Ascending aorta (tissue), 2 donors: ENCODE measurements around the gene BRF1. TPM values are rescaled to one million over a fixed set of nuclear protein-coding genes. Genes with fewer than 3 reads are reported as not detected.

Source experiments
- DNase-seq, 2 donors: peaks; one replicate each; pipeline ENCODE4 v3.0.0-alpha.2; 2019; ENCODE audit warnings: low spot score in 2 of 2
- H3K27ac ChIP-seq, 2 donors: fragments of 200-600 bp; sonication (generic); one replicate each; pipeline ENCODE4 v1.5.1; 2016 to 2017; ENCODE audit warnings: mild to moderate bottlenecking in 1 of 2
- H3K27me3 ChIP-seq: fragments of 200-600 bp; sonication (generic); one replicate; pipeline ENCODE4 v1.5.1; 2017
- H3K36me3 ChIP-seq, 2 donors: fragments of 200-600 bp; sonication (generic); one replicate each; pipeline ENCODE4 v1.5.1; 2016
- H3K4me1 ChIP-seq, 2 donors: fragments of 200-600 bp; sonication (generic); one replicate each; pipeline ENCODE4 v1.5.1; 2016 to 2017; ENCODE audit warnings: mild to moderate bottlenecking in 1 of 2
- H3K4me3 ChIP-seq, 2 donors: fragments of 200-600 bp; sonication (generic); one replicate each; pipeline ENCODE4 v1.5.1; 2016 to 2017; ENCODE audit warnings: mild to moderate bottlenecking in 1 of 2
- H3K9me3 ChIP-seq, 2 donors: fragments of 200-600 bp; sonication (generic); one replicate each; pipeline ENCODE4 v1.5.1; 2016
- intact Hi-C: fragments of 100-400 bp; cut with DNase I; formaldehyde crosslinking; loops from one replicate; pipeline ENCODE4 v1.15.1; 2023
- total RNA-seq: library from RNA; depleted of rRNA; stranded (reverse); fragments of >200 nt; gene quantifications from one replicate; pipeline ENCODE4 v1.1.0, GENCODE V29; 2016
- TF ChIP-seq, protein P1 (sequence below), 3 experiments: fragments of 200-600 bp in 2 of 3; fragments of 450-650 bp in 1 of 3; sonication (generic) in 2 of 3; IDR thresholded peaks; one replicate each; pipeline ENCODE4 v1.5.1; 2016 to 2019; ENCODE audit warnings: antibody characterized with exemption in 3 of 3, mild to moderate bottlenecking in 1 of 3, moderate library complexity in 1 of 3

BRF1 gene
- total RNA-seq, 1 donor from 2014 or later: 60.9 TPM

GRCh38 chr14:105224845-105225570 is 75.8 kb downstream of the BRF1 start:
- TF ChIP-seq, protein P1, sequence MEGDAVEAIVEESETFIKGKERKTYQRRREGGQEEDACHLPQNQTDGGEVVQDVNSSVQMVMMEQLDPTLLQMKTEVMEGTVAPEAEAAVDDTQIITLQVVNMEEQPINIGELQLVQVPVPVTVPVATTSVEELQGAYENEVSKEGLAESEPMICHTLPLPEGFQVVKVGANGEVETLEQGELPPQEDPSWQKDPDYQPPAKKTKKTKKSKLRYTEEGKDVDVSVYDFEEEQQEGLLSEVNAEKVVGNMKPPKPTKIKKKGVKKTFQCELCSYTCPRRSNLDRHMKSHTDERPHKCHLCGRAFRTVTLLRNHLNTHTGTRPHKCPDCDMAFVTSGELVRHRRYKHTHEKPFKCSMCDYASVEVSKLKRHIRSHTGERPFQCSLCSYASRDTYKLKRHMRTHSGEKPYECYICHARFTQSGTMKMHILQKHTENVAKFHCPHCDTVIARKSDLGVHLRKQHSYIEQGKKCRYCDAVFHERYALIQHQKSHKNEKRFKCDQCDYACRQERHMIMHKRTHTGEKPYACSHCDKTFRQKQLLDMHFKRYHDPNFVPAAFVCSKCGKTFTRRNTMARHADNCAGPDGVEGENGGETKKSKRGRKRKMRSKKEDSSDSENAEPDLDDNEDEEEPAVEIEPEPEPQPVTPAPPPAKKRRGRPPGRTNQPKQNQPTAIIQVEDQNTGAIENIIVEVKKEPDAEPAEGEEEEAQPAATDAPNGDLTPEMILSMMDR (IDR thresholded peaks at IDR 0.05): no peak
- H3K9me3 ChIP-seq: no peaks in the 10 kb centered on the region
- H3K27me3 ChIP-seq: no peaks in the 10 kb centered on the region
- DNase-seq: no peak
- H3K4me1 ChIP-seq: no peaks in the 10 kb centered on the region
- intact Hi-C loops: no loop called here
- H3K4me3 ChIP-seq: no peak overlapping the region
- H3K36me3 ChIP-seq: peaks cover 34 to 49% of the 10 kb centered on the region in 2 donors
- H3K27ac ChIP-seq: no peak overlapping the region

DNA sequence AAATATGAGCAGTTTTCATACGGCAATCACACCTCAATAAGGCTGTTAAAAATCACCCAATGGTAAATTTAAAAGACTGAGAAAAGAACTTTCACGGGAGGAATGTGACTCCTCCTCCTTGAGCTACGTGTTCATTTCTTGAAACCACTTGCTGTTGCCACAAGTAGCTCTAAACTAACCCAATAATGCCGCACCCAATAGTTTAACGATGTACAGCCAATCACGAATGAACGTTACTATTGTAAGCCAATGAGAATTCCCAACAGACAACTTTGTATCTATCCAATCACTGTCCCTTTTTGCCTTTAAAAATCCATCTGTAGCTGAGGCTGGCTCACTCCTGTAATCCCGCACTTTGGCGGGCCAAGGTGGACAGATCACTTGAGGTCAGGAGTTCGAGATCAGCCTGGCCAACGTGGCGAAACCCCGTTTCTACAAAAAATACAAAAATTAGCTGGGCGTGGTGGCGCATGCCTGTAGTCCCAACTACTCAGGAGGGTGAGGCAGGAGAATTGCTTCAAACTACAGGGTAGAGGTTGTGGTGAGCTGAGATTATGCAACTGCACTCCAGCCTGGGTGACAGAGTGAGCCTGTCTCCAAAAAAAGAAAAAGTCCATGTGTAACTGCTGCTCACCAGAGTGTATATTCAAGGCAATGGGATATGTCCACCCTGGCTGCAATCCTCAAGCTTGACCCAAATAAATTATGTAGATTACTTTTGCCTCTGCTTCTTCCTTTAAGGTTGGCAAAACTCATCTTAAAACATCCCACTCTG is 76.8 kb downstream of the BRF1 start:
- intact Hi-C loops: no loop called here
- no peaks in the 10 kb centered on the region for H3K4me1 ChIP-seq
- peaks cover 42 to 60% of the 10 kb centered on the region in 2 donors for H3K36me3 ChIP-seq
- no peak for DNase-seq
- H3K27ac ChIP-seq: no peak overlapping the region
- TF ChIP-seq, protein P1 (IDR thresholded peaks at IDR 0.05): no peak
- no peaks in the 10 kb centered on the region for H3K27me3 ChIP-seq
- no peak overlapping the region for H3K4me3 ChIP-seq
- H3K9me3 ChIP-seq: no peaks in the 10 kb centered on the region

DNA sequence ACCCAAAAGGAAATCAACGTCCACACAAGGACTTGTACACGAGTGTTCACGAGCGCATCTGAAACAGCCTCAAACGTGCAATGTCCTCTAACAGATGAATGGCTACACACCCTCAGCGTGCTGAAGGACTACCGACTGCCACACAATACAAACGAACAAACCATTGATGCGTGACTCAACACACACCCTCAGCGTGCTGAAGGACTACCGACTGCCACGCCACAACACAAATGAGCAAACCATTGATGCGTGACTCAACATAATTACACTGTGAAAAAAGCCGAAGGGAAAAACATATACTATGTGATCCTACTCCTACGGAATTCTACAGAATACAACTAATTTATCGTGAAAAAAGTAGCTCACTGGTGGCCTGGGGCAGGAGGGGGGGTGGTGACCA is 77.5 kb downstream of the BRF1 start:
- H3K4me1 ChIP-seq: no peaks in the 10 kb centered on the region
- no peak overlapping the region for H3K4me3 ChIP-seq
- no peaks in the 10 kb centered on the region for H3K9me3 ChIP-seq
- H3K27ac ChIP-seq: no peak overlapping the region
- TF ChIP-seq, protein P1 (IDR thresholded peaks at IDR 0.05): no peak
- intact Hi-C loops: no loop called here
- H3K36me3 ChIP-seq: peaks cover 49 to 67% of the 10 kb centered on the region in 2 donors
- no peaks in the 10 kb centered on the region for H3K27me3 ChIP-seq
- no peak for DNase-seq

- H3K27me3 ChIP-seq: no peaks in the 10 kb centered on the region
- intact Hi-C loops: no loop called here
- peaks cover 64 to 75% of the 10 kb centered on the region in 2 donors for H3K36me3 ChIP-seq
- no peak overlapping the region for H3K27ac ChIP-seq
- DNase-seq: no peak
- no peak overlapping the region for H3K4me3 ChIP-seq
- H3K4me1 ChIP-seq: no peaks in the 10 kb centered on the region
- no peaks in the 10 kb centered on the region for H3K9me3 ChIP-seq
- TF ChIP-seq, protein P1 (IDR thresholded peaks at IDR 0.05): no peak
Observed at GRCh38 chr14:105221598-105222178, 79.1 kb downstream of the BRF1 start.

- no peak overlapping the region for H3K27ac ChIP-seq
- H3K27me3 ChIP-seq: no peaks in the 10 kb centered on the region
- H3K9me3 ChIP-seq: no peaks in the 10 kb centered on the region
- no peak overlapping the region for H3K4me3 ChIP-seq
- H3K36me3 ChIP-seq: peaks cover 58 to 73% of the 10 kb centered on the region in 2 donors
- intact Hi-C loops: no loop called here
- H3K4me1 ChIP-seq: no peaks in the 10 kb centered on the region
- no peak for DNase-seq
- TF ChIP-seq, protein P1 (IDR thresholded peaks at IDR 0.05): no peak
Observed at GRCh38 chr14:105220699-105221597, 79.9 kb downstream of the BRF1 start.
